ENCODE data around the gene WDR87.

The WDR87 gene

DNA sequence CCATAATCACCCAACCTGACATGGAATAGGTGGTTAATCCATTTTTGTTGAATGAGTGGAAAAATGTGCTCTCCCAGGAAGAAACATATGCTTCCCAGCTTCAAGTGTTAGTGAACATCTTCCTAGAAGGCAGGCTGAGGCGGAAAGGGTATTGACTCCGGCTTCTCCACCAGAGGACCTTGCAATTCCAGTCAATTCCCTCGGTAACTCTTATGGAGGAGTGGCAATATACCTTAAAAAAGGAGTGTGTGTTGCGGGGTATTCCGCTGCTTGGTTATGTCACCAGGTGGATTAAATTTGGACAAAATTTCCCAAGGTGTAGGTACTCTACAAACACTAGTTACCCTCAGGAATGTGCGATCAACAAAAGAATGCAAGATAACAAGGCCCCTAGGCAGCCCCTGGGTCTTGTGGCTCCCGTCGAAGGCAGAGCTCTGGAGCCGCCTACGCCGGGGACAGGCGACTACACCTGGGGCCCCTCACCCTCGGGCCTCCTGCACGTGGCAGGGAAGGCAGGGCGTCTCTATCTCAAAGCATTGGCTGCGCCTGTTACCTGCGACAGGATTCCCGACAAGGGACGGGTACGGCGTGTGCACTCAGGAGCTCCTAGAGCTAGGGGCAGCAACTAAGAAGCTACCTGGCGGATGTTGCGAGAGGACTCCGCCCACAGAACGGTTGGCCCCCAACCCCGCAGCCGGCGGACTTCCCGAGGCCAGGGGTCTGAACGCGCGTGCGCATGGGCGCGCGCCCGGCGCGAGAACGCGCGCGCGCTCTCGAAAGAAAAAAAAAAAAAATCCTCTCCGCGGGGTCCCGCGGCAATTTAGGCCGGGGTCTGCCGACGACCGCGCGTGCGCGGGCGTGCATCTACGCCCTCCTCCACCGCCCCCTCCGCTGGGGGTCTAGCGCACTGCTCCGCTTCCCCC is at the start of gene WDR87:
Gene WDR87, minus strand, starts transcription at position 649 of the 923 bp plus-strand sequence. CDS start 8,355 bp downstream, outside the sequence.
- peak; percentile 4 for DNase-seq (ENCODE audit: low read depth)

DNA sequence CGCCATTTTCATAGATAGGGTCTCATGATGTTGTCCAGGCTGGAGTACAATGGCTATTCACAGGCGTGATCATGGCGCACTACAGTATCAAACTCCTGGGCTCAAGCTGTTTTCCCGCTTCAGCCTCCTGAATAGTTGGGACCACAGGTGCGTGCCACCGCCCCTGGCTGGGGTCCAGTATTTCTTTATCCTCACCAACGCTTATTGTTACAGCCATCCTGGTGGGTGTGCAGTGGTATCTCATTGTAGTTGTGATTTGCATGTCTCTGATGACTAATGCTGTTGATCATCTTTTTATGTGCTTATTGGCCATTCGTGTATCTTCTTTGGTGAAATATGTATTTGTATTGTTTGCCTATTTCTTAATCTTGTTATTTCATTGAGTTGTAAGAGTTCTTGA is 49.6 kb upstream of the WDR87 start:
- no peak for DNase-seq (ENCODE audit: low read depth)

DNA sequence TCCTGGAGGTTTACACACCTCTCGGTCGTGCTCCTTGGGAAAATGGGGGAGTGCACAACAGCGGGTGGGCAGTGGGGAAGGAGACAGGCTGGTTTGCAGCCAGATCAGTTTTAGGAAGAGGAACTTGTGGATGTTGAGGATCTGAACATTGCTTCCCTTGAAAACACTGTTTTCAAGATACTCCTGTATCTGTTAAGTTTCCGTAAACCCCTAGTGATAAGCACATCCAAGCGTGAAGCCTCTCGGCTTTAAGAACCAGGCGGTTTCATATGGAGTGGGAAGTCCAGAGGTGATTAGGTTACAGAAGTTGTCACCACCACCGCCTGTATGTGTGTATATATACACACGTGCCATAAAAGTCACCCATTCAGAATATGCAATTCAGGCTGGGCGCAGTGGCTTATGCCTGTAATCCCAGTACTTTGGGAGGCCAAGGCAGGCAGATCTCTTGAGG is 48.1 kb upstream of the WDR87 start:
- DNase-seq (ENCODE audit: low read depth), result no peak

DNA sequence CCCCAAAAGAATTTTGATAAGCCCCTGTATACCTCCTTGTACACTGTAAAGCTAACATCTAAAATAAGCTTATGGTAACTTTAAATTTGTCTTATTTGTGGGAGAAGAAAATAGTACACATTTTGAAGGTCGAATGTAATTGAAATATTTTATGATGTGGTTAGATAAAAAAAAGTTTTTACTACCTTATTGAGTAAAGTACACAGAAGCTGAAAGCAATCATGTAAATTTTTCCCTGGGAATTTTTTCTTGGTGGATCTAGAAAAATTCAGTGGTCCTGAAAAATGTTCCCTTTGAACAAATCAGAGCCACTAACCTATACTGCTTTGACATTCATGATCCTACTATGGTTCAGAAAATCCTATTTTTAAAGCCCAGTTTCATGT is 47.5 kb upstream of the WDR87 start:
- no peak for DNase-seq (ENCODE audit: low read depth)

DNA sequence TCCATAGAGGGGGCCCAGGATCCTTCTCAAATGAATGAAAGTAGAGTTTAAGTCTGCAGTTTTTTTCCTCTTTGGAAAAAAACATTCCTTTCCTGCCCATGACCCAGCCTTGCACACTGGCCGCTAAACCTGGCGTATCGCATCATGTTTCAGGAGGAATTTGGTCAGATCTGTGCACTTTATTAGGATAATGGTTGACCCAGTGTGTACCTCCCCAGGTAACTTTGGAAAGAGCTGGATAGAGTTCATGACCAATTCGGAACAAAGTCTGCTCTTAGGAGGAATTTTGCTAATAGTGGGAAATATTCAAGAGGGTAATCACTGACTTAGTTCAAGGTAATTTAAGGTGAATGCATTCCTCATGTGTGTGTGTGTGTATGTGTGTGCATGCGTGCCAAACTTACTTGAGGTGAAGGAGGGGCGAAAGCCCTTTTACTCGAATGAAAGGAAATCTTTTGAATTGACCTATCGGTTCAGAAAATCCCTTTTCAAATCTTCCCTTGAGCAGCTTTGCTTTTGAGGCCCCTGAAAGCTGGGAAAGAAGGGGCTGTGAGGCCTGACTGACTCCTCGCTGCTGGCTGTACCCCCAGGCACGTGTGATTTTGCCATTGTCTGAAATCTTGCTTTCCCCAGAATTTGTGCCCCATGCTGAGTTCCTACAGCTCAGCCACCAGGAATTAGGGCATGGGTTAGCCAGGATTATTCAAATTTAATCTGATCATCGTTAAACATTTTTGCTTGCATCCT is 47.0 kb upstream of the WDR87 start:
- DNase-seq (ENCODE audit: low read depth), result no peak

DNA sequence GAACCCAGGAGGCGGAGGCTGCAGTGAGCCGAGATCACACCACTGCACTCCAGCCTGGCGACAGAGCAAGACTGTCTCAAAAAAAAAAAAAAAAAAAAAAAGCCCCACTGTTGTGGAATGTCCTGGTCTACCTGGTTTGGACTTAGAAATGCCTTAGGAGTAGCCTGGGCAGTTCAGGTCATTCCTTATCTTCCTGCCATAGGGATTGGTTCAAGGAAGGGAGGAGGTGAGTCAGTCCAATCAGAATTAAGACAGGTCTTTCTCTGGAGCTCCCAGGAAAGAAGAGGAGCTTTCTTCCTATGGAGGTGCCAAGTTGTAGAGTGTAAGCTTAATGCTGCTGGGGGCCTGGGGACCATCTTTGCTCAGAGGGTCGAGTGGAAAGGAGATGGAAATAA is 45.4 kb upstream of the WDR87 start:
- no peak for DNase-seq (ENCODE audit: low read depth)

DNA sequence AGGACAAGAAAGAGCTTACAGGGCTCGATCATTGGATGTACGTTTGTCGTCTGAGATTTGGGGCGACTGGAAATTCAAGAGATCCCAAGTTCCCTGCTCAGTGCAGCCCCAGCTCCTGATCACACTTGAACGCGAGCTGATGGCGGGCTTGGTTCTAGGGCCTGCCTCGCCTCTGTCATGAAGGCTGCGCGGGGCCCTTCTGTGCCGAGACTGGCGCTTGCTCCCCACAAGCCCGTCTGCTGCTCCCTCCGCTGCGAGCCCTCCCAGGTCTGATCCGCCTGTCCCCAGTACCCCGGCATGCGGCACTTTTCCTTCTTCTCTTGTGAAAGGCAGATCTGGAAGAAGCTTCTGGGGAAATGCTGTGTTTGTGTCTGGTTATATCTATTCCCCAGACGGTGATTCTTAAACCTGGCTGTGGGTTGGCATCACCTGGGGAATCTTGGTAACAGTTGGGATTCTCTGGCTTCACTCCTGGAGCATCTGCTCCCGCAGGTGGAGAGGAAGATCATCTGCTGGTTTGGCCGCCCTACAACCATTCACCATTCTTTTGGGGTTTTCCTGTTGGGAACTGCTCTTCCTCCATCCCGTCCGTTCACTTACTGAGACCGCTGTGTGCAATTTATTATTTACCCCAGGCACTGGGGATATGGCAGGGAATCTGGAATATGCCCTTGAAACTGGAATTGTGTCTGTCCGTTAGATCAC is 44.2 kb upstream of the WDR87 start:
- no peak for DNase-seq (ENCODE audit: low read depth)

DNA sequence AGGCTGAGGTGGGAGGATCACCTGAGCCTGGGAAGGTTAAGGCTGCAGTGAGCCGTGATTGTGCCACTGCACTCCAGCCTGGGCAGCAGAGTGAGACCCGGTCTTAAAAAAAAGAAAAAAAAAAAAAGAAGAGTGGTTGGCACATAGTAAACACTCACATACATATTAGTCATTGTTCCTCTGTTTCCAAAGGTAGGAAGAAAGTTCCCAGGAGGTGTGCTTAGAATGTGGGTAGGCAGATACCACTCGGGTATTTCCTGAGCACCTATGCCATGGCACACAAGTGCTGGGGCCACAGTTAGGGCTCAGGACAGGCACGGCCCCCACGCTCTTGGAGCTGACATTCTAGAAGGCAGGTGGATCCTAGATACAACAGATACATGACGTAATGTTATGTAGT is 42.0 kb upstream of the WDR87 start:
- DNase-seq (ENCODE audit: low read depth), result no peak

DNA sequence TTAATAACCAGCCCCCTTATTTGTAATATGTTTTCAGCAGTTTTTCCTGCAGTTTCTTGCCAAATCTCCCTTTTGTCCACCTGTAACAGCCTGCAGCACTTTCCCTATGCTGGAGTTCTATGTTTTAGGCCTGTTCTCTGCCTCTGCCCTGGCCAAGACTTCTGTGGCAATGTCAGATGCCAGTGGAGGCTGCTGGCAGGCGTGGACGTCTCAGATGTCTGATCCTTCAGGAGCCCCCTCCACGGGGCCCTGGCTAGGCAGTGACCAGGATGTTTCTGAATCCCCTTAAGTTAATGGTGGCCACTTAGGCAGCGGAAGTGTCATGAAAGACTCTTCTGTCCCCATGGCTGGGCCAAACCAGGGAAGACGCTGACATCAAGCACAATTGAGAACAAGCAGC is 41.4 kb upstream of the WDR87 start:
- DNase-seq (ENCODE audit: low read depth), result no peak

DNA sequence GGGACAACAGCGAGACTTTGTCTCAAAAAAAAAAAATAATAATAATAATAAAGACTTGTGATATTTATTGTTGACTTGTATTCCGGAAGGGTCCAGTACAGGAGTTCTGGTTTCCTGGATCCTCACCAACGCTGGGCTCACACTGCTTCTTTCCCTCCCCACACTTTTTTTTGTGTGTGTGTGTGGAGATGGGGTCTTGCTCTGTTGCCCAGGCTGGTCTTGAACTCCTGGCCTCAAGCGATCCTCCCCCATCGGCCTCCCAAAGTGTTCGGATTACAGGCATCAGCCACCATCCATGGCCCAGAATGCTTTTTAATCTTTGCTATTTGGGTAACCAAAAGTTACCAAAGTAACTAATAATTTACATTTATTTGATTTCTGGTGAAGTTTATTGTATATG is 39.7 kb upstream of the WDR87 start:
- DNase-seq (ENCODE audit: low read depth), result no peak

DNA sequence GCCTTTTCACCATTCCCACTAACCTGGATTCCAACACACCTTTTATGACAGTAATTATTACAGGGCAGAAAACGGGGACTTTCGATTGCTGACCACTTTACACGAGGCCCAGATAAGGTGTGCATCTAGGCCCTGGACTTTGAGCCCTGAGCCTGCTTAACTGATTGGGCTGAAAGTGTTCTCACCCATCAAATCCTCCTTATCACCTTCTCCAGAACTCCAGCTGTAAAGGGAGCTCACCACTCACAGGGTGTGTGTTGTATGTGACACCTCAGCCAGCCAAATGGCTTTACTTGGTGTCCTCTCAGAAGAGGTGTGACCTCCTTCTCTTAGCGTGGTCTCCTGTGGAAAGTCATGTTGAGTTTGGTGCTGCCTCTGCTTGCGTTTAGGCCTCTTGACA is 37.1 kb upstream of the WDR87 start:
- DNase-seq (ENCODE audit: low read depth), result no peak

DNA sequence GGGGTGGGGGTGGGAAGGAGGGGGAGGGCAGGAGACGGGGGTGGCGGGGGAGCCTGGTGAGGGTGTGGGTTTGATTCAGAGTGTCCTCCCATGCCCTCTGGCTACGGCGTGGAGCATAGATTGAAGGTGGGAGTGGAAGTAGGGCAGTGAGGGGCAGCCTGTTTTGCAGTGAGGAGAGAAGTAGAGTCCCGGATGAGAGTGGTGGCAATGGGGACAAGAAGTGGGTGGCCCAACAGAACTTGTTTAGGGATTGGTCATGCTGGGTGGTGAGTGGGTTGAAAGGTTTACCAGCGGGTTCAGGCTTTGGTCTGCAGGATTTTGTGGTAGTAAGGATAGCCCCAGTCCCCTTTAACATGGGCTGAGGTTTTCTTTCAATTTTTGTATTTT is 36.1 kb upstream of the WDR87 start:
- no peak for DNase-seq (ENCODE audit: low read depth)

DNA sequence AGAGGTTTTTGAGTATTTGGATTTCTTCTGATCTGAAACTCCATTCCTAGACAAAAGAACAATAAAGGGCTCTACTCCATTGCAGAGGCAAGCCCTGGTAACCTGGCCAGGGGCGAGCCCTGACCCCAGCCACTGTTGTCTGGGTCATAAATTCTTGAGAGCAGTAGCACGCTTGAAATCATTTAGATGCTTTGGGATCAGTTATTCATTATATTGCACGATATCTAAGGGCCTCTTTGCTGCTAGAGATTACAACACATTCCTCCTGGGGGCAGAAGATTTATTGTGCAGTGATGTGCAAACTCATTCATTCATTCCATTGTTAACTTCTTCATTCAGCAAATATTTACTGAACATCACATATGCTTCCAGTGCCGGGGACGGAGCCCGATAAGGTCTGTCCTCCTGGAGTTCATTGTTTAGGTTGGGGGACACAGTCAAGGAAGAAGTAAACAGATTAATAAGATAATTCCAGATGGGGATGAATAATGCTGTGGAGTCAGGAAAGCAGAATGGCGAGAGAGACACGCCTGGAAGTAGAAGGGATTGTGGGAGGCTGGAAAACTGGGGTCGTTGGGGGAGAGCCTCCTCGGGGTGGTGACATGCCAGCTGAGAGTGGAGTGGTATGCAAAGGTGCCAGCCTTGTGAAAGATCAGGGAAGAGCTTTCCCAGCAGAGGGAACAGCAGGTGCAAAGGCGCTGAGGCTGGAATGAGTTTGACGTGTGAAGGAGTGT is 35.6 kb upstream of the WDR87 start:
- DNase-seq (ENCODE audit: low read depth), result no peak

DNA sequence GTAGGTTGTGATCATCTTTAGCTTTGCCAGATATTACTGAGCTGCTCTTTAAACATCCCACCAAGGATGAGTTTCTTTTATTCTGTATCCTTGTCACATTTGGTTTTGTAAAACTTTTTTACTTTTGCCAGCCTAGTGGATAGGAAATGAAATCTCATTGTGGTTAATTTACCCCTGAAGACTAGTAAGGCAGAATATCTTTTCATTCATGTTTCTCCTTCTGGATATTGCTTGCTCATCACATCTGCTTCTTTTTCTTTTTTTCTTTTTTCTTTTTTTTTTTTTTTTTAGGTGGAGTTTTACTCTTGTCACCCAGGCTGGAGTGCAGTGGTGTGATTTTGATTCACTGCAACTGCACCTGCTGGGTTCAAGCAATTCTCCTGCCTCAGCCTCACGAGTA is 32.0 kb upstream of the WDR87 start:
- DNase-seq (ENCODE audit: low read depth), result no peak

DNA sequence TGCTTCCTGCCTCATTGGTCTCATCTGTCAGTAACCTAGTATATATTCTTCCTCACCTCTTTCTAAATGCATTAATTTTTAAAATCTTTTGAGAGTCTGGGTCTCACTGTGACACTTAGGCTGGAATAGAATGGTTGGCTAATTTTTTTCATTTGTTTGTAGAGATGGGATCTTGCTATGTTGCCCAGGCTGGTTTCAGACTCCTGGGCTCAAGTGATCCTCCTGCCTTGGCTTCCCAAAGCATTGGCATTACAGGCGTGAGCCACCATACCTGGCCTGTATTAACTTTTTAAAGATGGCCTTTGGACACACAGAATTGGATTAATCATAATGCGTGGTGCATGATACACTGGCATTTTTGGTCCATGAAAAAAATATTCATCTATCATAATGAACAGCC is 30.5 kb upstream of the WDR87 start:
- DNase-seq (ENCODE audit: low read depth), result no peak

DNA sequence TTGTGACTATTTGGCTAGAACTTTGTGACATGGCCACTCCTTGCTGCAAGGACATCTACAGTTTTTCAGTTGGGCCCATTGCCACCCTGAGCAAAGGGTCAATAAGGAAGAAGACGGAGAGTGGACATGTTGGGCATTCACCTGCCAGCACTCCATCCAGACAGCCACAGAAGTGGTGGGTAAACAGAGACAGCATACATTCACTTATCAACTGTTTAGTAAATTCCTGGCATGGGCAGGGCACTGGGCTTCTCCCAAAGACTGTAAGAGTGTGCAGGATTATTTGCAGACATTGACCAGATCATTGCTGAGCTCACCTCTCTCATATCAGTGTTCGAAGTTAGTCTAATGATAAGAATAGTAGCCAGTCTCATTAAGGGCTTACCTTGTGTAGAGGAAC is 29.8 kb upstream of the WDR87 start:
- DNase-seq (ENCODE audit: low read depth), result no peak

DNA sequence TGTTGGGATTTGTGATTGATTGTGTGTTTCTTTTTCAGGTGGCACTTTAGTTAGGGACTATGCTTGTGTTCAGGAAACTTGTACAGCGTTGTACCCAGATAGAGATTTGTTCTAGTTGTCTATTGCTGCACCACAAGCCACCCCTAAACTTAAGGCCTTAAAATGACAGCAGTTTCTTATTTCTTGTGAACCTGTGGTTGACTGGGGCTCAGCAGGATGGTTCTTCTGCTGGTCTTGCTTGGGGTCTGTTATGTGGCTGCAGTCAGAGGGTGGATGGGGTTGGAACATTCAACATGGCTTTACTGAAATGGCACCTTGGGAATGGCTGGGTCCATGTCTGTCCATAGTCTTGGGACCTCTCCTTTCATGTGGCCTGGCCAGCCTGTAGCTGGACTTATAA is 28.9 kb upstream of the WDR87 start:
- DNase-seq (ENCODE audit: low read depth), result no peak

DNA sequence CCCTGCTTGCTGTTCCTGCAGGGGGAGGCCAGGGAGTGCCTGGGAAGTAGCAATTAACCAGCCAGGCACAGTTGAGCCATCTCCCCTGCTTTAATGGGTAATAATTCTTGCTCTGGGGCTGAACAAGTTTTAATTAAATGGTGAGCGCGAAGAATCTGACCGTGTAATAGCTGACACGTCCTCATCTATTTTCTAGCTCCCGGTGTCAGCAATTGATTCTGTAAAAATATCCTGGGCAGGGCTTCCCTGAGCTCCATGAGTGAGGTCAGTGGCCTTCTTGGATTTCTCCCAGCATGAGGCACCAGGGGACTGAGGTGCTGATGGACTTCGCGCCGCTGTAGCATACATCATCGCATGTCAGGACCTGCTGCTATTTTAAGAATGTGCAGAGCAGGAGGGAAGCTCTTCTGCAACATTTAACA is 27.6 kb upstream of the WDR87 start:
- no peak for DNase-seq (ENCODE audit: low read depth)

DNA sequence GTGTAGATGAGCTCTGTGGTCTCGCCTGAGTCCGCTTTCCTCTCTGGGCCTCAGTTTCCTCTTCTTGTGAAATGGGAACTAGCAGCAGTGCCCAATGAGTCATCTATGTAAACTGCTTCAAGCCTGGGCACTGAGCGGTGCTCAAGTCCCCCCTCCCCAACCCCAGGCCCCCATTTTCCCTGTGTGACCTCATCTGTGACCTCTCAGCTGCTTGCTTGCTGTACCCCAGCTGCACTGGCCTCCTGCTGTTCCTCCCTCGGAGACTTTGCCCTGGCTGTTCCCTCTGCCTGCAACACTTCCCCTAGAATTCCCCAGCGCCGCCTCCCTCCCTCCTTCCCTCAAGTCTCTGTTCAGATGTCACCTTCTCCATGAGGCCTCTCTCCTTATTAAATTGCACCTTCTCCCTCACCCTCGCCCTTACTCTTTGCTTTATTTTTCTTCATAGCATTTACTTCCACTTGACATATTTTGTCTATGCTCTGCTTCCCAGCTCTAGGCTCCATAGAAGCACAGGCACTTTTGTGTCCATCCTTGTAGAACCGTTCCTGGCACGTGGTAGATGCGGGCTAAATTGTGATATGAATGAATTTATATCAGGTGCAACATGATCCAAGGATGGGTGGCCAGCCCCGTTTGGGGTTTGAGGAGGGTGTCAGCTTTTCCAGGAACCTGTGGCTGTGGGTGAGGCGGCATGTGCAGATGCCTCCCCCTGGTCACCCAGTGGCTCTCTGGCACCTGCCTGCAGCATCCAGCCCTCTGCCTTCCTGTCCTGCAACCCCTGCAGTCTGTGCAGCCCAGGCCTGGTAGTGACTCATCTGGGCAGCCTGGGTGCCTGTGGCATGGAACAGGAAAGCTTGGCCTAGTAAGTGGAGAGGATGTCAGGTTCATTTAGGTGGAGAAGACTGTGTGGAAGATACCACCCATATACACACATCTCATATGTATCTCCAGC is 26.9 kb upstream of the WDR87 start:
- no peak for DNase-seq (ENCODE audit: low read depth)

DNA sequence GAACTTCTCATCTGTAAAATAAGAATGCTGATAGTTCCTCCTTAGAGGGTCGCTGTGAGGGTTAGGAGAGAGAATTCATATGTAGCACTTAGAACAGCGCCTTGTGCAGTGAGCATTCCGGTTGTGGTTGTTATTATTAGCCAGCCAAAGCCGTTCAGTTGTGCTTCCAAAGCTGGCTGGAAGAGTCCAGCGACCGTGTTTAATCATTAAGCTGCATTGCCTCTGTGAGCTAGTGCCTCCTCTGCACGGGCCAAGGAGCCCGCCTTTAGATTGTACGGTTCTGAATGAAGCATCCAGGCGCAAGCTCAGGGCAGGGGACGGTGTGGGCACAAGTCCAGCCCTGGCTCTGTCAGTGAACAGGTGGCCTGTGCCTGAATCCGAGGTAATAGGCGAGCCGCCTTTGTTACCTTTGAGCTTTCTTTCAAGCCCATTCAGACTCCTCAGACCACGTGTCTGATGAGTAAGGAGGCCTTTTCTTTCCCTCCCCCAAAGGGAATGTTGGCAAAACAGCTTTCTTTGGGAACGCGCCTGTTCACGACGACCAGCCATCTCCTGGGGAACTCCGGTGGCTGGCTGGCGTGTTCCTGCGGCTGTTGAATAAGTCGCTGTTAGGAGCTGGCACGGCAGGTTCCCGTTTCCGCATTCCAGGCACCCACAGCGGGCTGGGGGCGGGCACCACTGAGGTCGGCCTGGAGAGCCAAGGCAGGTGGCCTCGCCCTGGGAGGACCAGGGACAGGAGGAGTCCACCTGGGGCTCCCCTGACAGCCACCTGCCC is 25.7 kb upstream of the WDR87 start:
- DNase-seq (ENCODE audit: low read depth), result no peak
